ENCODE data around the gene MSI1.

Gene MSI1

DNA sequence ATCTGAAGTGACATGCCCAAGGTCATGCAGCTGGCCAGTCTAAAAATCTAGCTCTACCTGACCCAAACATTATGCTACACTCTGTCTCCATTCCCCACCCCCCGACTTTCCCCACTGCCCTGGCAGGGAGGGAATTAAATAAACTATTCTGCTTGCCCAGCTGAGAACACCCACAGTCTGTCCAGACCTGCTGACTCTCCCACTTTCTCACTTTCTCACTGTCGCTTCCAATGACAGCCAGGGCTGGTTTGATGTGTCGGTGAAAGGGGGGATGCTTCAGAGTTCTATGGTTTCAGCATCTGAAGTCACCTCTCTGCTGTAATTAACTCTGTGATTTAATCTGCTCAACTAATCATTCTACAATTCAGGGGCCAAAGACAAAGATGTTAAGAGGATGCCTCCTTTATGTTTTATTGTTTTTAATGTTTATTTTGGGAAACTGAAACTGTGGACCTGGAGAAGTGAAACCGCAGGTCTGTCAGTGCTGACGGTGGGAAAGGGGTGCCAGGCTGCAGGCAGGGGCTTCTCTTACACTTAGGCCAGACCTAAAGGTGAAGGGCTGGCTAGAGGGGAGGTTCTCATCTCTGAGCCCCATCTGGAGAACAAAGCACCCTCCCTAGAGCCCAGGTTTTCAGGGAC, 8.1 kb upstream of the MSI1 start:
- no peak for DNase-seq

DNA sequence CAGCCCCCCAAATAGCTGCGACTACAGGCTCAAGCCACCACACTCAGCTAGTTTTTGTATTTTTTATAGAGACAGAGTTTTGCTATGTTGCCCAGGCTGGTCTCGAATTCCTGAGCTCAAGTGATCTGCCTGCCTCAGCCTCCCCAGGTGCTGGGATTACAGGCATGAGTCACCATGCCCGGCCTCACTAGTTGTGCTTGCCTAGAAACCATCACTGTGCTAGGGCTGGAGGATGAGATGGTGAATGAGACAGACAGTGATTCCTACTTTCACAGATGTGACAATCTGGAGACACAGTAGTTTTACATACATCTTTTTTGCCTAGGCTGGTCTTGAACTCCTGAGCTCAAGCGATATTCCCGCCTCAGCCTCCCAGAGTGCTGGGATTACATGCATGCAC, 7.5 kb upstream of the MSI1 start:
- DNase-seq: no peak

- no peak for DNase-seq
These were observed 7.0 kb upstream of the MSI1 start for GRCh38 chr12:120376009-120376408.

DNA sequence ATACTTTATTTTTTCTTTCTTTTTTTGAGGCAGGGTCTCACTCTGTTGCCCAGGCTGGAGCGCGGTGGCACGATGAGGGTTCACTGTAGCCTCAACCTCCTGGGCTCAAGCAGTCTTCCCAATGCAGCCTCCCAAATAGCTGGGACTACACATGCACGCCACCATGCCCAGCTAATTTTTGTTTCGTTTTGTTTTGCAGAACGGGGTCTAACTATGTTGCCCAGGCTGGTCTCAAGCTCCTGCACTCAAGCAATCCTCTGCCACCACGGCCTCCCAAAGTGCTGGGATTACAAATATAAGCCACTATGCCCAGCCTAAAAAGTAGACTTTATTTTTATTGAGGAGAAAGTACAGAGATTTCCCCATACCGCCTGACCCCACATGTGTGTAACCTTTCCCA, 4.7 kb upstream of the MSI1 start:
- no peak for DNase-seq

- no peak for DNase-seq
These were observed 1.6 kb upstream of the MSI1 start for GRCh38 chr12:120370343-120371243.

- no peak for DNase-seq
These were observed 809 bp upstream of the MSI1 start for GRCh38 chr12:120369603-120370342.

DNA sequence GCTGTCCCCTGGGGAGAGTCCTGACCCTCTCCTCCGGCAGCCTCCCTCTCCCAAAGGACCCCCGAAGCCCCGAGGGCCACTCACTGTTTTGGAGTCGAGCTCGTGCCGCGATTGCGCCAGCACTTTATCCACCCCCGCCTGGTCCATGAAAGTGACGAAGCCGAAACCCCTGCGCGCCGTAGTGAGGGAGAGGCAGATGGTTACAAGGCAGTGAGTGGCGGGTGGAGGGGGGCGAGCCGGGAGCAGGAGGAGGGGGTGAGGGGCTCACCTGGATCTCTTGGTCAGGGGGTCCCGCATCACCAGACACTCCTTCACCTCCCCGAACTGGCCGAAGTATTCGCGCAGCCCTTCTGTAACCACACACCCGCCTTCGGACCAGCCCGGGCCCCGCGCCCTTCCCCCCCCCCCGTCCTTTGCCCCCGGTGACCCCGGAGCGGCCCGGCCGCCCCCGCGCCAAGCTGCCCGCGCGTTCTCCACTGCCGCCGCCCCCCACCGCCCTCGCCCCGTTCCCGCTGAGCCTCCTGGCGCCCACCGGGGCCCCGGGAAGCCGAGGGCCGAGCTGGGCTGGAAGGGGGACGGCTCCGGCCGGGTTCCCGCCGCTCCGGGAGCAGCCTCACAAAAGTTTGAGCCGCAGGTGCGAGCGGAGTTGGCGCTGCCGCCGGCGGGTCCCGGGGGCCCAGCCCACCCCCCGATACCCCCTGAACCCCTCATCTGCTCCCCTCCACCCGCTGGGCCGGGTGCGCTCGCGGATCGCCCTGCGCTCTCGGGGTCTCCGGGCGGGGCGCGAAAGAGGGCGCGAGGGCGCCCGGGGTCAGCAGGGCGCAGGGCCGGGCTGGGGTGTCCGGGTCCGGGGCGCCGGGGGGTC, 808 bp downstream of the MSI1 start:
- no peak for DNase-seq

DNA sequence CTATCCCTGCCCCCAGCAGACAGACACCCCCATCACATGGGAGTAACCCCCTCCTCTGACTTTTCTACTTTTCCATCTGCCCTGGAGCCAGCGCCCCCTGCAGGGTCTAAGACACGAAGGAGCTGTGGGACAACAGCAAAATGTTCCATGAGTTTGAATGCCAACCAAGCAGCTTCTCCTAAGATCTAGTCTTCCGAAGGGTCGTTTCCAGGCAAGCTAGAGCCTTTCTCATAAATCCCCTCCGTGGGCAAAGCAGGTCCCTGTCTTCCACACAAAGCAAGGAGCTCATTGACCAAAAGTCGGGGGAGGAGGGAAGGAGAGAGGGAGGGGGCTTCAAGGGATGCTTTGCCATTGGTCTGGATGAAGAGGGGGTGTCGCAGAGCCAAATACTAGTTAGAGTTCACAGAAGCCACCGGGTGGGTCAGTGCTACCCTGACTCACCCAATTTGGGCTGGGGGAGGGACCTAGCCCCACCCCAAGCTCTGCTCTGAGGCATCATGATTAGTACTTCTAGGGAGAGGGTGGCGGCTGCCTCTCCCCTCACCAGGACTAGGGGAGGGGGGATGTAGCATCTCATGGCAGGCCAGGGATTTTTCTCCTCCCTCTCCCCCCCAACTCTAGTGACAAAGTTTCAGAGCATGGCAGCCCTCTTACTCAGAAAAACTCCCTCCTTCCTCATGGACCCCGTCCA, 1.6 kb downstream of the MSI1 start:
- no peak for DNase-seq

DNA sequence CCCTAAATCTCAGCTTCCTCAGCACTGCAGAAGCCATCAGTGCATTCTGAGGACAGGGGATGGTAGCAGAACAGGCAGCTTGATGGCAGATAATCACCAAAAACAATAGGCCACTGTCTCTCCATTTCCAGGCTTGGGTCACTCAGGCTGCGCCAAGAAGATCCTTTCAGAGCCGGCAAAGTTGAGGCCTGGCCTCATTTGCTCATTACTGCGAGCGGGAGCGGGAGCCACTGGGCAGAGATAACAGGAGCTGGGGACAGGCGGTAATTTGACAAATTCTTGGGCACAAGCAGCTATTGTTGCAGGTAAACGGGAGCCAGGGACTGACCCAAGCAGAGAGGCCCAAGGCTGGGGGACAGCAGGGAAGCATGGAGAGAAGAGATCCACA, 2.1 kb downstream of the MSI1 start:
- DNase-seq: no peak

- no peak for DNase-seq
These were observed 2.6 kb downstream of the MSI1 start for GRCh38 chr12:120366341-120366705.

- DNase-seq: no peak
These were observed 3.2 kb downstream of the MSI1 start for GRCh38 chr12:120365675-120366340.

DNA sequence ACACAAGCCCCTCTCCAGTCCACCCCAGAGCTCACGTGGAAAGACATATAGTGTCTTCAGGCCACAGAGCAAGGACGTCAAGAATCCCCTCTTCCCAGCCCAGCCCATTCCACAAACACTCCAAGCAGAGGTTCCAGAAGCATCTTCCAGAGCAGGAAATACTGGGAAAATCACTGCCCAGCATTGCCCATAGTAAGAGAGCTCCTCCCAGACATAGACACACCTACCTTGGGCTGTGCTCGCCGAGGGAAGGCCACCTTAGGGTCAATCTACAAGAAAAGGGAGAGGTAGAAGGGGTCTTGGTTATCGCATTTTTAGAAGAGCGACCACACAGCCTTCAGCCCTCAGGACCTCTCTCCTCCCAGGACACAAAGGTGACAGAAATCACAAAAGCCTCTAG, 4.5 kb downstream of the MSI1 start:
- no peak for DNase-seq

DNA sequence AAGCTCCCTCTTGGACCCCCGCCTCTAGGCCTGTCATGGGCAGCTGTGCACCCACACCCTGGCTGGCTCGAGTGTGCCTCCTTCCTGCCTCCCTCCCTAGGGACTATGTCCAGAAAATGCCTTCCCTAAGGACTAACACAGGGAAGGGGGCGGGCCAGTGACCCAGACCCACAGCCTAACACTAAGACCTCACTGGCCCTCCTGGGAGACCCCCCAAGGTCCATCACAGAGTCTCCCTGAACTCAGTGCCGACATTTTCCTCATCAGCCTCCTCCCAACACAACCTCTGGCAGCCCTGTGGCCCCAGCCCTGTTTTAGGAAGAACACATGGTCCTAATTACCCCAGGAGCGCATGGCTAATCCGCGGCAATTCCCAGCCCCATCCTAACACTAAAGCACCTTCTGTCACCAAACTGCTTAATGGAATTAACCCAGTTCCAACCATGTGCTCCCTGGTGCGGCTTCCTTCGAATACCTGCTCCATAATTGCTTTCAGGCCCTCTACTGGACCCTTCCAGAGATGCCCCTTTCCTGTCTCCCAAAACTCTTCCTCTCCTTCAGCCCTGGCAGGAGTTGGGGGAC, 5.6 kb downstream of the MSI1 start:
- DNase-seq: peak; percentile 41

GRCh38 chr12:120362516-120363273, 6.3 kb downstream of the MSI1 start:
- DNase-seq: no peak

GRCh38 chr12:120361506-120362208, 7.3 kb downstream of the MSI1 start:
- peak; percentile 19 for DNase-seq

DNA sequence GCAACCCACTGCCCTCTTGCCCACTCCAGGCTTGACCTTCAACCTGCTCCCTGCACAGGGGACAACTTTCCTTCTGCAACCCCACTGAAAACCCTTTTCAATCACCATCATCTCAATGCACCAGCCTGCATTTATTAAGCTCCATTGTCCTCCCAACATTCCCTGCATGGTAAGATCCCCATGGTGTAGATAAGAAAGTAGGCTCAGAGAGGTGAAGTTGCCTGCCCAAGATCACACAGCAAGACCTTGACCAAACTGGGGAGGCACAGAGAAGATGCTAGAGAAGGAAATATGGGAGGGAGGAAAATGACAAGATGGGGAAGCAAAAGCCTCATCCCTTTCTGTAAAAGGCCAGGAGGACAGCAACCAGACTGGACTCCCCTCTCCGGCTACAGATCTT, 9.8 kb downstream of the MSI1 start:
- no peak for DNase-seq

DNA sequence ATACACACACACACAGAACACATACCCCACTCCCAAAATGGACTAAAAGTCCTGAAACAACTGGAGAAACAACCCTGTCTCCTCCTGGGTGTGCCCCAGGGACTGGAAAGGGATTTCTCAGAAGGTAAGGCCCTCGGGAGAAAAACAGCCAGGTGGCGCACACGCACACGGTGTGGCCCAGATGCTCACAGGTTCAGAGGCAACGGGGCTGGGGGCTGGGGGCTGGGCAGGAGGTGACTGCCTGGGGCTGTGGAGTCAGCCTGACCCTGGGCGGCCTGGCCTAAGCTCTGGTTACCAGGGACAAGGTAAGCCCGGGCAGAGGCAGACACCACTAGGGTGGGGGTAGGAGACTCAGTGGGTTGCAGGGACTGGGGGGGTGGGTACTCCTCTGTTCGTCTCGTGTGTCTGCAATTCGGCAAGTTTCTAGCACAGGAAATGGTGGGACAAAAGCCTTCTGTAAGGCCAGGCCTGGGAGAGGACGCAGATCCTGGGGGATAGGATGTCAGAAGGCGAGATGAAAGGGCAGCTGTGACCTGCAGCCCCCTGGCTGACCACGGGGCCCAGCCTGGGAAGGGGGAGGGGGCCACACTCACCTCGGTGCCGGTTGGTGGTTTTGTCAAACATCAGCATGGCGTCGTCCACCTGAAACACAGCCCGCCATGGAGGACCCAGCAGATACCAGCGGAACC, 10.4 kb downstream of the MSI1 start:
- DNase-seq: no peak

DNA sequence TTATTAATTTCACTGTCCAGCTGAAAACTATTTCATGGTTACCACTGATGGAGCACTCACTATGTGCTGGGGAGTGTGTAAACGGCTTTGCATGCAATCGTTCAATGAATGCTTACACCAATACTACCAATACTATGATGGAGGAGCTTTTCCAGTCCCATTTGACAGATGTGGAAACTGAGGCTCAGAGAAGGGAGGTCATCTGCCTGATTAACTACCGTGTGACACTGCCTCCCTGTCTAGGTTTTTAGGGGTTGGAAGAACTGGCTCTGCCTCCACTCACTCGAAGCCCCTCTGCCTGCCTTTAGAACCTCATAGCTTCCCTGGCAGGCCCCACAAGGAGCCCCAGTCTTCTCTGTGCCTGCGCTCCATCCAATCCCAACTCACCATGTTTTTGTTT, 11.9 kb downstream of the MSI1 start:
- DNase-seq: no peak

- DNase-seq: peak; percentile 7
These were observed 12.4 kb downstream of the MSI1 start for GRCh38 chr12:120356567-120357030.

Data from NCI-H1694 treated with DMSO at 0.1 percent for 48 hours (cell line).